SK-N-MC (cell line): ENCODE results near the gene SLC37A3.

Source experiments
- EZH2 ChIP-seq: fragments of 200-600 bp; sonication (generic); IDR thresholded peaks from one replicate; pipeline ENCODE4 v1.6.1; 2017; ENCODE audit warnings: antibody characterized with exemption
- POLR2AphosphoS5 ChIP-seq: IDR thresholded peaks from 2 replicates; pipeline ENCODE4 v1.6.1; 2012; ENCODE audit warnings: mild to moderate bottlenecking, low read depth, low read length, borderline replicate concordance

- TF ChIP-seq POLR2AphosphoS5 (no peak), EZH2 (no peak)
These were observed 14.2 kb downstream of the SLC37A3 start for GRCh38 chr7:140383954-140384713.
